WTC11 (cell line): Measurements from ENCODE around the gene KIF2C. TPM values are rescaled to one million over a fixed set of nuclear protein-coding genes. Genes with fewer than 3 reads are reported as not detected.

Source experiments
- EMX1 ChIP-seq: fragments of 250-450 bp; sonication (Bioruptor Pico); IDR thresholded peaks from 2 replicates; pipeline ENCODE4 v1.8.0; 2021; ENCODE audit warnings: mild to moderate bottlenecking
- FOXP1 ChIP-seq: sonication (generic); formaldehyde crosslinking; IDR thresholded peaks from 2 replicates; pipeline ENCODE4 v1.8.0; 2022; ENCODE audit warnings: missing genetic modification reagents, mild to moderate bottlenecking, moderate library complexity, borderline replicate concordance
- HMGA2 ChIP-seq: fragments of 250-450 bp; sonication (Bioruptor Pico); IDR thresholded peaks from 2 replicates; pipeline ENCODE4 v1.4.0; 2021; ENCODE audit warnings: mild to moderate bottlenecking, moderate library complexity
- SMAD4 ChIP-seq: sonication (generic); formaldehyde crosslinking; IDR thresholded peaks from 2 replicates; pipeline ENCODE4 v1.8.0; 2022; ENCODE audit warnings: mild to moderate bottlenecking, missing genetic modification reagents
- TP53 ChIP-seq: sonication (generic); formaldehyde crosslinking; IDR thresholded peaks from 2 replicates; pipeline ENCODE4 v1.8.1; 2023; ENCODE audit warnings: mild to moderate bottlenecking, missing genetic modification reagents
- ZNF232 ChIP-seq: sonication (generic); formaldehyde crosslinking; IDR thresholded peaks from 2 replicates; pipeline ENCODE4 v1.8.0; 2022; ENCODE audit warnings: mild to moderate bottlenecking, missing genetic modification reagents
- ZNF317 ChIP-seq: sonication (generic); formaldehyde crosslinking; IDR thresholded peaks from 2 replicates; pipeline ENCODE4 v1.8.1; 2023; ENCODE audit warnings: low read depth, mild to moderate bottlenecking, moderate library complexity, missing genetic modification reagents, borderline replicate concordance
- total RNA-seq: library from RNA; stranded (reverse); gene quantifications from 3 replicates; pipeline ENCODE4 v1.2.3, GENCODE V29; 2021
- TF ChIP-seq, protein P1 (sequence below): sonication (generic); formaldehyde crosslinking; IDR thresholded peaks from 2 replicates; pipeline ENCODE4 v1.8.1; 2023; ENCODE audit warnings: mild to moderate bottlenecking, missing genetic modification reagents, borderline replicate concordance
- TF ChIP-seq, protein P2 (sequence below): sonication (generic); formaldehyde crosslinking; conservative IDR thresholded peaks from 2 replicates; pipeline ENCODE4 v1.8.1; 2023; ENCODE audit warnings: mild to moderate bottlenecking, low read depth, missing genetic modification reagents, moderate library complexity
- TF ChIP-seq, protein P3 (sequence below): sonication (generic); formaldehyde crosslinking; IDR thresholded peaks from 2 replicates; pipeline ENCODE4 v1.8.0; 2023; ENCODE audit warnings: missing genetic modification reagents
- TF ChIP-seq, protein P4 (sequence below): sonication (generic); formaldehyde crosslinking; IDR thresholded peaks from 2 replicates; pipeline ENCODE4 v1.8.1; 2023; ENCODE audit warnings: mild to moderate bottlenecking, missing genetic modification reagents
- TF ChIP-seq, protein P5 (sequence below): sonication (generic); formaldehyde crosslinking; IDR thresholded peaks from 2 replicates; pipeline ENCODE4 v1.8.0; 2022; ENCODE audit warnings: mild to moderate bottlenecking, missing genetic modification reagents
- TF ChIP-seq, protein P6 (sequence below): sonication (generic); formaldehyde crosslinking; IDR thresholded peaks from 2 replicates; pipeline ENCODE4 v1.8.1; 2023; ENCODE audit warnings: mild to moderate bottlenecking, missing genetic modification reagents
- TF ChIP-seq, protein P7 (sequence below): fragments of 250-450 bp; sonication (Bioruptor Pico); IDR thresholded peaks from 2 replicates; pipeline ENCODE4 v1.9.0; 2021; ENCODE audit warnings: moderate library complexity, mild to moderate bottlenecking, inconsistent platforms, borderline replicate concordance
- TF ChIP-seq, protein P8 (sequence below): fragments of 250-450 bp; sonication (Bioruptor Pico); IDR thresholded peaks from 2 replicates; pipeline ENCODE4 v1.8.0; 2021; ENCODE audit warnings: mild to moderate bottlenecking
- TF ChIP-seq, protein P9 (sequence below): fragments of 200-600 bp; IDR thresholded peaks from 2 replicates; pipeline ENCODE4 v1.8.0; 2022; ENCODE audit warnings: antibody characterized with exemption
- TF ChIP-seq, protein P10 (sequence below): sonication (generic); formaldehyde crosslinking; IDR thresholded peaks from 2 replicates; pipeline ENCODE4 v1.8.1; 2023; ENCODE audit warnings: mild to moderate bottlenecking, moderate library complexity, missing genetic modification reagents

KIF2C gene
- total RNA-seq, 1 experiment from 2014 or later = 93.8 TPM

DNA sequence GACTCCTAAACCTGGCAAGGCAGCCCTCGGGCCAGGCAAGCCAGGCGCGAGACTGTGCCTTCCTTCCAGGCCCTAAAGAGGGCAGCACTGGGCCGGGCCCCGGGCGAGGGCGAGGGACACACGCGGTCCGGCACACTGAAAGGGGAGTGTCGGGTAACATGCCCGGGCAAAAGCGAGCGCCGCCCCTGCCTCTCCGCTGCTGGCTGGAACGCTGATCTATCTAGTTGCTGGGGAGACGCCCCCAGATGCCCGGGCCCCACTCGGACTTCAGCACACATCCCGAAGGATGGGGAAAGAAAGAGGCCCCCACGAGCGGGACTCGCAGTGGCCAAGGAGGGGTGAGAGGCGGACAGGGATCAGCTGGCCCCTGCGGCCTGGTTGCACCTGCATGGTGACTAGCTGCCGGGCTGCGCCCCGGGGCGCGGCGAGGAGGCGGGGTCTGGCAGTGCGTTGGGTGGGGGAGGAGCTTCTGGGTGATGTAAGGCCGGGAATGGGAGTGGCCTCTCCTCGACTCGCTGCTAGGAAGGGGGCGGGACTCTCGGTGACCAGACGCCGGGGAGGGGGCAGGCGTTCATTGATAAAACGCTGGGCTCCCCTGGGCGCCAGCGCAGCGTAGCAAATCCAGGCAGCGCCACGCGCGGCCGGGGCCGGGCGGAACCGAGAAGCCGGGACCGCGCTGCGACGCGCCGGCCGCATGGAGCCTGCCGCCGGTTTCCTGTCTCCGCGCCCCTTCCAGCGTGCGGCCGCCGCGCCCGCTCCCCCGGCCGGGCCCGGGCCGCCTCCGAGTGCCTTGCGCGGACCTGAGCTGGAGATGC is 60.3 kb downstream of the KIF2C start, which contains the start of gene PLK3 (continued):
- TF ChIP-seq, protein P1, sequence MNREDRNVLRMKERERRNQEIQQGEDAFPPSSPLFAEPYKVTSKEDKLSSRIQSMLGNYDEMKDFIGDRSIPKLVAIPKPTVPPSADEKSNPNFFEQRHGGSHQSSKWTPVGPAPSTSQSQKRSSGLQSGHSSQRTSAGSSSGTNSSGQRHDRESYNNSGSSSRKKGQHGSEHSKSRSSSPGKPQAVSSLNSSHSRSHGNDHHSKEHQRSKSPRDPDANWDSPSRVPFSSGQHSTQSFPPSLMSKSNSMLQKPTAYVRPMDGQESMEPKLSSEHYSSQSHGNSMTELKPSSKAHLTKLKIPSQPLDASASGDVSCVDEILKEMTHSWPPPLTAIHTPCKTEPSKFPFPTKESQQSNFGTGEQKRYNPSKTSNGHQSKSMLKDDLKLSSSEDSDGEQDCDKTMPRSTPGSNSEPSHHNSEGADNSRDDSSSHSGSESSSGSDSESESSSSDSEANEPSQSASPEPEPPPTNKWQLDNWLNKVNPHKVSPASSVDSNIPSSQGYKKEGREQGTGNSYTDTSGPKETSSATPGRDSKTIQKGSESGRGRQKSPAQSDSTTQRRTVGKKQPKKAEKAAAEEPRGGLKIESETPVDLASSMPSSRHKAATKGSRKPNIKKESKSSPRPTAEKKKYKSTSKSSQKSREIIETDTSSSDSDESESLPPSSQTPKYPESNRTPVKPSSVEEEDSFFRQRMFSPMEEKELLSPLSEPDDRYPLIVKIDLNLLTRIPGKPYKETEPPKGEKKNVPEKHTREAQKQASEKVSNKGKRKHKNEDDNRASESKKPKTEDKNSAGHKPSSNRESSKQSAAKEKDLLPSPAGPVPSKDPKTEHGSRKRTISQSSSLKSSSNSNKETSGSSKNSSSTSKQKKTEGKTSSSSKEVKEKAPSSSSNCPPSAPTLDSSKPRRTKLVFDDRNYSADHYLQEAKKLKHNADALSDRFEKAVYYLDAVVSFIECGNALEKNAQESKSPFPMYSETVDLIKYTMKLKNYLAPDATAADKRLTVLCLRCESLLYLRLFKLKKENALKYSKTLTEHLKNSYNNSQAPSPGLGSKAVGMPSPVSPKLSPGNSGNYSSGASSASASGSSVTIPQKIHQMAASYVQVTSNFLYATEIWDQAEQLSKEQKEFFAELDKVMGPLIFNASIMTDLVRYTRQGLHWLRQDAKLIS (CRISPR knock-in tag) = peak; percentile 65; the same call in 1 of the 2 replicates
- TF ChIP-seq HMGA2 (CRISPR knock-in tag) (0 out of 2 replicates have a peak, but pooled peaks have one; percentile 8), ZNF317 (CRISPR knock-in tag) (no peak), TP53 (CRISPR knock-in tag) (peak; percentile 99), ZNF232 (CRISPR knock-in tag) (peak; percentile 32; the same call in 1 of the 2 replicates), SMAD4 (CRISPR knock-in tag) (0 out of 2 replicates have a peak, but pooled peaks have one; percentile 37), EMX1 (CRISPR knock-in tag) (no peak), FOXP1 (CRISPR knock-in tag) (peak; percentile 42; the same call in 1 of the 2 replicates)
- TF ChIP-seq, protein P2, sequence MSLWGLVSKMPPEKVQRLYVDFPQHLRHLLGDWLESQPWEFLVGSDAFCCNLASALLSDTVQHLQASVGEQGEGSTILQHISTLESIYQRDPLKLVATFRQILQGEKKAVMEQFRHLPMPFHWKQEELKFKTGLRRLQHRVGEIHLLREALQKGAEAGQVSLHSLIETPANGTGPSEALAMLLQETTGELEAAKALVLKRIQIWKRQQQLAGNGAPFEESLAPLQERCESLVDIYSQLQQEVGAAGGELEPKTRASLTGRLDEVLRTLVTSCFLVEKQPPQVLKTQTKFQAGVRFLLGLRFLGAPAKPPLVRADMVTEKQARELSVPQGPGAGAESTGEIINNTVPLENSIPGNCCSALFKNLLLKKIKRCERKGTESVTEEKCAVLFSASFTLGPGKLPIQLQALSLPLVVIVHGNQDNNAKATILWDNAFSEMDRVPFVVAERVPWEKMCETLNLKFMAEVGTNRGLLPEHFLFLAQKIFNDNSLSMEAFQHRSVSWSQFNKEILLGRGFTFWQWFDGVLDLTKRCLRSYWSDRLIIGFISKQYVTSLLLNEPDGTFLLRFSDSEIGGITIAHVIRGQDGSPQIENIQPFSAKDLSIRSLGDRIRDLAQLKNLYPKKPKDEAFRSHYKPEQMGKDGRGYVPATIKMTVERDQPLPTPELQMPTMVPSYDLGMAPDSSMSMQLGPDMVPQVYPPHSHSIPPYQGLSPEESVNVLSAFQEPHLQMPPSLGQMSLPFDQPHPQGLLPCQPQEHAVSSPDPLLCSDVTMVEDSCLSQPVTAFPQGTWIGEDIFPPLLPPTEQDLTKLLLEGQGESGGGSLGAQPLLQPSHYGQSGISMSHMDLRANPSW (CRISPR knock-in tag) = no peak
- TF ChIP-seq, protein P3, sequence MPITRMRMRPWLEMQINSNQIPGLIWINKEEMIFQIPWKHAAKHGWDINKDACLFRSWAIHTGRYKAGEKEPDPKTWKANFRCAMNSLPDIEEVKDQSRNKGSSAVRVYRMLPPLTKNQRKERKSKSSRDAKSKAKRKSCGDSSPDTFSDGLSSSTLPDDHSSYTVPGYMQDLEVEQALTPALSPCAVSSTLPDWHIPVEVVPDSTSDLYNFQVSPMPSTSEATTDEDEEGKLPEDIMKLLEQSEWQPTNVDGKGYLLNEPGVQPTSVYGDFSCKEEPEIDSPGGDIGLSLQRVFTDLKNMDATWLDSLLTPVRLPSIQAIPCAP (CRISPR knock-in tag) = peak; percentile 9; the same call in 1 of the 2 replicates
- TF ChIP-seq, protein P4, sequence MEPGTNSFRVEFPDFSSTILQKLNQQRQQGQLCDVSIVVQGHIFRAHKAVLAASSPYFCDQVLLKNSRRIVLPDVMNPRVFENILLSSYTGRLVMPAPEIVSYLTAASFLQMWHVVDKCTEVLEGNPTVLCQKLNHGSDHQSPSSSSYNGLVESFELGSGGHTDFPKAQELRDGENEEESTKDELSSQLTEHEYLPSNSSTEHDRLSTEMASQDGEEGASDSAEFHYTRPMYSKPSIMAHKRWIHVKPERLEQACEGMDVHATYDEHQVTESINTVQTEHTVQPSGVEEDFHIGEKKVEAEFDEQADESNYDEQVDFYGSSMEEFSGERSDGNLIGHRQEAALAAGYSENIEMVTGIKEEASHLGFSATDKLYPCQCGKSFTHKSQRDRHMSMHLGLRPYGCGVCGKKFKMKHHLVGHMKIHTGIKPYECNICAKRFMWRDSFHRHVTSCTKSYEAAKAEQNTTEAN = peak; percentile 68; the same call in 1 of the 2 replicates
- TF ChIP-seq, protein P5, sequence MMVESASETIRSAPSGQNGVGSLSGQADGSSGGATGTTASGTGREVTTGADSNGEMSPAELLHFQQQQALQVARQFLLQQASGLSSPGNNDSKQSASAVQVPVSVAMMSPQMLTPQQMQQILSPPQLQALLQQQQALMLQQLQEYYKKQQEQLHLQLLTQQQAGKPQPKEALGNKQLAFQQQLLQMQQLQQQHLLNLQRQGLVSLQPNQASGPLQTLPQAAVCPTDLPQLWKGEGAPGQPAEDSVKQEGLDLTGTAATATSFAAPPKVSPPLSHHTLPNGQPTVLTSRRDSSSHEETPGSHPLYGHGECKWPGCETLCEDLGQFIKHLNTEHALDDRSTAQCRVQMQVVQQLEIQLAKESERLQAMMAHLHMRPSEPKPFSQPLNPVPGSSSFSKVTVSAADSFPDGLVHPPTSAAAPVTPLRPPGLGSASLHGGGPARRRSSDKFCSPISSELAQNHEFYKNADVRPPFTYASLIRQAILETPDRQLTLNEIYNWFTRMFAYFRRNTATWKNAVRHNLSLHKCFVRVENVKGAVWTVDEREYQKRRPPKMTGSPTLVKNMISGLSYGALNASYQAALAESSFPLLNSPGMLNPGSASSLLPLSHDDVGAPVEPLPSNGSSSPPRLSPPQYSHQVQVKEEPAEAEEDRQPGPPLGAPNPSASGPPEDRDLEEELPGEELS = peak; percentile 59
- TF ChIP-seq, protein P6, sequence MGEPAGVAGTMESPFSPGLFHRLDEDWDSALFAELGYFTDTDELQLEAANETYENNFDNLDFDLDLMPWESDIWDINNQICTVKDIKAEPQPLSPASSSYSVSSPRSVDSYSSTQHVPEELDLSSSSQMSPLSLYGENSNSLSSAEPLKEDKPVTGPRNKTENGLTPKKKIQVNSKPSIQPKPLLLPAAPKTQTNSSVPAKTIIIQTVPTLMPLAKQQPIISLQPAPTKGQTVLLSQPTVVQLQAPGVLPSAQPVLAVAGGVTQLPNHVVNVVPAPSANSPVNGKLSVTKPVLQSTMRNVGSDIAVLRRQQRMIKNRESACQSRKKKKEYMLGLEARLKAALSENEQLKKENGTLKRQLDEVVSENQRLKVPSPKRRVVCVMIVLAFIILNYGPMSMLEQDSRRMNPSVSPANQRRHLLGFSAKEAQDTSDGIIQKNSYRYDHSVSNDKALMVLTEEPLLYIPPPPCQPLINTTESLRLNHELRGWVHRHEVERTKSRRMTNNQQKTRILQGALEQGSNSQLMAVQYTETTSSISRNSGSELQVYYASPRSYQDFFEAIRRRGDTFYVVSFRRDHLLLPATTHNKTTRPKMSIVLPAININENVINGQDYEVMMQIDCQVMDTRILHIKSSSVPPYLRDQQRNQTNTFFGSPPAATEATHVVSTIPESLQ = no peak
- TF ChIP-seq, protein P7, sequence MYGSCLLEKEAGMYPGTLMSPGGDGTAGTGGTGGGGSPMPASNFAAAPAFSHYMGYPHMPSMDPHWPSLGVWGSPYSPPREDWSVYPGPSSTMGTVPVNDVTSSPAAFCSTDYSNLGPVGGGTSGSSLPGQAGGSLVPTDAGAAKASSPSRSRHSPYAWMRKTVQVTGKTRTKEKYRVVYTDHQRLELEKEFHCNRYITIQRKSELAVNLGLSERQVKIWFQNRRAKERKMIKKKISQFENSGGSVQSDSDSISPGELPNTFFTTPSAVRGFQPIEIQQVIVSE (CRISPR knock-in tag) = no peak
- TF ChIP-seq, protein P8, sequence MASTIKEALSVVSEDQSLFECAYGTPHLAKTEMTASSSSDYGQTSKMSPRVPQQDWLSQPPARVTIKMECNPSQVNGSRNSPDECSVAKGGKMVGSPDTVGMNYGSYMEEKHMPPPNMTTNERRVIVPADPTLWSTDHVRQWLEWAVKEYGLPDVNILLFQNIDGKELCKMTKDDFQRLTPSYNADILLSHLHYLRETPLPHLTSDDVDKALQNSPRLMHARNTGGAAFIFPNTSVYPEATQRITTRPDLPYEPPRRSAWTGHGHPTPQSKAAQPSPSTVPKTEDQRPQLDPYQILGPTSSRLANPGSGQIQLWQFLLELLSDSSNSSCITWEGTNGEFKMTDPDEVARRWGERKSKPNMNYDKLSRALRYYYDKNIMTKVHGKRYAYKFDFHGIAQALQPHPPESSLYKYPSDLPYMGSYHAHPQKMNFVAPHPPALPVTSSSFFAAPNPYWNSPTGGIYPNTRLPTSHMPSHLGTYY (CRISPR knock-in tag) = no peak
- TF ChIP-seq, protein P9, sequence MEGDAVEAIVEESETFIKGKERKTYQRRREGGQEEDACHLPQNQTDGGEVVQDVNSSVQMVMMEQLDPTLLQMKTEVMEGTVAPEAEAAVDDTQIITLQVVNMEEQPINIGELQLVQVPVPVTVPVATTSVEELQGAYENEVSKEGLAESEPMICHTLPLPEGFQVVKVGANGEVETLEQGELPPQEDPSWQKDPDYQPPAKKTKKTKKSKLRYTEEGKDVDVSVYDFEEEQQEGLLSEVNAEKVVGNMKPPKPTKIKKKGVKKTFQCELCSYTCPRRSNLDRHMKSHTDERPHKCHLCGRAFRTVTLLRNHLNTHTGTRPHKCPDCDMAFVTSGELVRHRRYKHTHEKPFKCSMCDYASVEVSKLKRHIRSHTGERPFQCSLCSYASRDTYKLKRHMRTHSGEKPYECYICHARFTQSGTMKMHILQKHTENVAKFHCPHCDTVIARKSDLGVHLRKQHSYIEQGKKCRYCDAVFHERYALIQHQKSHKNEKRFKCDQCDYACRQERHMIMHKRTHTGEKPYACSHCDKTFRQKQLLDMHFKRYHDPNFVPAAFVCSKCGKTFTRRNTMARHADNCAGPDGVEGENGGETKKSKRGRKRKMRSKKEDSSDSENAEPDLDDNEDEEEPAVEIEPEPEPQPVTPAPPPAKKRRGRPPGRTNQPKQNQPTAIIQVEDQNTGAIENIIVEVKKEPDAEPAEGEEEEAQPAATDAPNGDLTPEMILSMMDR = peak; percentile 66
- TF ChIP-seq, protein P10, sequence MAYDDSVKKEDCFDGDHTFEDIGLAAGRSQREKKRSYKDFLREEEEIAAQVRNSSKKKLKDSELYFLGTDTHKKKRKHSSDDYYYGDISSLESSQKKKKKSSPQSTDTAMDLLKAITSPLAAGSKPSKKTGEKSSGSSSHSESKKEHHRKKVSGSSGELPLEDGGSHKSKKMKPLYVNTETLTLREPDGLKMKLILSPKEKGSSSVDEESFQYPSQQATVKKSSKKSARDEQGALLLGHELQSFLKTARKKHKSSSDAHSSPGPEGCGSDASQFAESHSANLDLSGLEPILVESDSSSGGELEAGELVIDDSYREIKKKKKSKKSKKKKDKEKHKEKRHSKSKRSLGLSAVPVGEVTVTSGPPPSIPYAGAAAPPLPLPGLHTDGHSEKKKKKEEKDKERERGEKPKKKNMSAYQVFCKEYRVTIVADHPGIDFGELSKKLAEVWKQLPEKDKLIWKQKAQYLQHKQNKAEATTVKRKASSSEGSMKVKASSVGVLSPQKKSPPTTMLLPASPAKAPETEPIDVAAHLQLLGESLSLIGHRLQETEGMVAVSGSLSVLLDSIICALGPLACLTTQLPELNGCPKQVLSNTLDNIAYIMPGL (CRISPR knock-in tag) = peak; percentile 64; the same call in 1 of the 2 replicates
